Common myeloid progenitor, CD34-positive (primary cell): ENCODE data around the gene ERN2.

Experiments used
- CTCF ChIA-PET: fragments of 350-600 bp; sonication (Branson Sonifier 250); formaldehyde crosslinking; loops from one replicate; lab custom pipeline; 2021; ENCODE audit warnings: antibody characterized with exemption; lab: Charles Lee
- POLR2A ChIA-PET: fragments of 350-600 bp; sonication (Branson Sonifier 250); formaldehyde crosslinking; loops from one replicate; lab custom pipeline; 2021; ENCODE audit warnings: antibody characterized with exemption; lab: Charles Lee
- DNase-seq, 3 donors: peaks; one replicate each; pipeline versions ENCODE4 v3.0.0 to v3.0.0-alpha.2; 2013
- H3K27ac ChIP-seq, 2 experiments: 1 replicate in 1 of 2; 2 replicates in 1 of 2; pipeline ENCODE4 v1.7.0; 2013; ENCODE audit warnings: inconsistent platforms in 2 of 2, low read length in 2 of 2, mild to moderate bottlenecking in 2 of 2, low read depth in 1 of 2, moderate library complexity in 1 of 2; ENCODE audit not compliant: severe bottlenecking in 2 of 2, insufficient read depth in 1 of 2, poor library complexity in 1 of 2
- H3K27me3 ChIP-seq, 5 experiments: replicated peaks in 2 of 5; 1 replicate in 3 of 5; 2 replicates in 2 of 5; pipeline versions ENCODE4 v1.6.1 to v1.7.0; 2013; ENCODE audit warnings: low read length in 4 of 5, mild to moderate bottlenecking in 2 of 5, moderate library complexity in 2 of 5, inconsistent platforms in 1 of 5; ENCODE audit not compliant: insufficient read depth in 5 of 5, control insufficient read depth in 4 of 5
- H3K36me3 ChIP-seq, 4 experiments: 1 replicate in 2 of 4; 2 replicates in 2 of 4; pipeline versions ENCODE4 v1.6.1 to v1.7.0; 2013; ENCODE audit warnings: low read length in 3 of 4, control low read depth in 1 of 4, mild to moderate bottlenecking in 1 of 4; ENCODE audit not compliant: control insufficient read depth in 4 of 4, insufficient read depth in 4 of 4
- H3K4me1 ChIP-seq, 4 experiments: 1 replicate in 3 of 4; 2 replicates in 1 of 4; pipeline versions ENCODE4 v1.6.1 to v1.7.1; 2013; ENCODE audit warnings: low read length in 3 of 4, mild to moderate bottlenecking in 3 of 4, control low read depth in 1 of 4, inconsistent platforms in 1 of 4, moderate library complexity in 1 of 4; ENCODE audit not compliant: control insufficient read depth in 4 of 4, insufficient read depth in 4 of 4; ENCODE audit errors: control extremely low read depth in 1 of 4
- H3K4me3 ChIP-seq, 7 experiments: 1 replicate in 4 of 7; 2 replicates in 3 of 7; pipeline versions ENCODE4 v1.5.1 to v1.7.0; 2013; ENCODE audit warnings: mild to moderate bottlenecking in 7 of 7, low read length in 6 of 7, moderate library complexity in 6 of 7, inconsistent platforms in 2 of 7, low read depth in 2 of 7, control low read depth in 1 of 7; ENCODE audit not compliant: insufficient read depth in 4 of 7, control insufficient read depth in 1 of 7; ENCODE audit errors: extremely low read depth in 1 of 7
- H3K9me3 ChIP-seq, 5 experiments: 1 replicate in 4 of 5; 2 replicates in 1 of 5; pipeline versions ENCODE4 v1.6.1 to v1.7.1; 2013; ENCODE audit warnings: low read length in 4 of 5, mild to moderate bottlenecking in 2 of 5, inconsistent platforms in 1 of 5, low read depth in 1 of 5, moderate library complexity in 1 of 5; ENCODE audit not compliant: control insufficient read depth in 4 of 5, insufficient read depth in 2 of 5; ENCODE audit errors: control extremely low read depth in 1 of 5
- WGBS: methylation state at CpG from one replicate; pipeline ENCODE4 v1.1.5; 2013; ENCODE audit not compliant: insufficient coverage; 5-methylcytosine and 5-hydroxymethylcytosine counted together

ERN2 gene

GRCh38 chr16:23705517-23705902 lies 7.5 kb downstream of the ERN2 start:
- DNase-seq: no peak
- peaks cover 0 to 12% (median 4%) of the 10 kb centered on the region in 5 experiments for H3K27me3 ChIP-seq
- no peaks in the 10 kb centered on the region for H3K36me3 ChIP-seq
- ChIA-PET CTCF (no interaction called here), POLR2A (no interaction called here)
- peaks cover 0 to 17% (median 11%) of the 10 kb centered on the region in 5 experiments for H3K9me3 ChIP-seq
- H3K27ac ChIP-seq: no peak overlapping the region
- no peak overlapping the region for H3K4me3 ChIP-seq
- WGBS: 100% methylated on average over 2 of the region's 2 CpGs
- H3K4me1 ChIP-seq: no peaks in the 10 kb centered on the region

GRCh38 chr16:23704772-23705516 lies 8.1 kb downstream of the ERN2 start:
- CTCF ChIA-PET: no interaction called here
- WGBS: 97% methylated on average over 20 of the region's 22 CpGs
- H3K9me3 ChIP-seq: peaks cover 0 to 12% (median 9%) of the 10 kb centered on the region in 5 experiments

GRCh38 chr16:23702951-23703350 lies 10.1 kb downstream of the ERN2 start:
- Histone ChIP-seq H3K27ac (no peak overlapping the region), H3K27me3 (peaks cover 0 to under 1% (median 0%) of the 10 kb centered on the region in 5 experiments), H3K4me1 (no peaks in the 10 kb centered on the region), H3K4me3 (no peak overlapping the region), H3K36me3 (no peaks in the 10 kb centered on the region), H3K9me3 (peaks cover 0 to 5% (median 0%) of the 10 kb centered on the region in 5 experiments)
- ChIA-PET CTCF (no interaction called here), POLR2A (no interaction called here)
- no peak for DNase-seq
- 60% methylated on average over 2 of the region's 2 CpGs for WGBS

More at GRCh38 chr16:23704772-23705516, 8.1 kb downstream of the ERN2 start:
- POLR2A ChIA-PET: no interaction called here
- H3K36me3 ChIP-seq: no peaks in the 10 kb centered on the region
- peaks cover 0 to 8% (median 4%) of the 10 kb centered on the region in 5 experiments for H3K27me3 ChIP-seq
- no peak overlapping the region for H3K4me3 ChIP-seq
- no peak for DNase-seq
- no peaks in the 10 kb centered on the region for H3K4me1 ChIP-seq
- H3K27ac ChIP-seq: no peak overlapping the region

- Histone ChIP-seq H3K27me3 (no peaks in the 10 kb centered on the region), H3K36me3 (no peaks in the 10 kb centered on the region), H3K4me3 (no peak overlapping the region), H3K27ac (no peak overlapping the region), H3K4me1 (no peaks in the 10 kb centered on the region), H3K9me3 (peaks cover 0 to 5% (median 0%) of the 10 kb centered on the region in 5 experiments)
- no peak for DNase-seq
- WGBS: 88% methylated on average over 6 of the region's 8 CpGs
- CTCF ChIA-PET: no interaction called here
- POLR2A ChIA-PET: no interaction called here
Measured at GRCh38 chr16:23701045-23701444, 12.0 kb downstream of the ERN2 start.

GRCh38 chr16:23700509-23700908 lies 12.5 kb downstream of the ERN2 start:
- ChIA-PET CTCF (no interaction called here), POLR2A (no interaction called here)
- no peak for DNase-seq
- H3K36me3 ChIP-seq: no peaks in the 10 kb centered on the region
- H3K27me3 ChIP-seq: no peaks in the 10 kb centered on the region
- peaks cover 0 to 5% (median 0%) of the 10 kb centered on the region in 5 experiments for H3K9me3 ChIP-seq
- WGBS: 73% methylated on average over 8 of the region's 8 CpGs
- no peak overlapping the region for H3K4me3 ChIP-seq
- H3K4me1 ChIP-seq: no peaks in the 10 kb centered on the region
- H3K27ac ChIP-seq: no peak overlapping the region

- no peak for DNase-seq
- 100% methylated on average over 1 of the region's 2 CpGs for WGBS
- Histone ChIP-seq H3K4me1 (peaks cover 0 to 2% (median under 1%) of the 10 kb centered on the region in 4 experiments), H3K27me3 (no peaks in the 10 kb centered on the region), H3K9me3 (peaks cover 0 to 5% (median 0%) of the 10 kb centered on the region in 5 experiments), H3K27ac (no peak overlapping the region), H3K36me3 (no peaks in the 10 kb centered on the region), H3K4me3 (no peak overlapping the region)
- ChIA-PET CTCF (no interaction called here), POLR2A (no interaction called here)
Measured at GRCh38 chr16:23700093-23700492, 12.9 kb downstream of the ERN2 start.

GRCh38 chr16:23699100-23699499 lies 13.9 kb downstream of the ERN2 start:
- no peak overlapping the region for H3K27ac ChIP-seq
- no peaks in the 10 kb centered on the region for H3K27me3 ChIP-seq
- CTCF ChIA-PET: interaction anchor here (2.9 kb wide), 1 partner anchor 20 kb away, joined by 8 read pairs; the partner anchor contains the start of gene PLK1
- no peak for DNase-seq
- peaks cover 0 to 10% (median 4%) of the 10 kb centered on the region in 4 experiments for H3K4me1 ChIP-seq
- POLR2A ChIA-PET: no interaction called here
- 63% methylated on average over 4 of the region's 4 CpGs for WGBS
- H3K4me3 ChIP-seq: no peak overlapping the region
- H3K36me3 ChIP-seq: no peaks in the 10 kb centered on the region
- peaks cover 0 to 5% (median 0%) of the 10 kb centered on the region in 5 experiments for H3K9me3 ChIP-seq
